HG03175 (cell line): ENCODE measurements around the gene NFKBIE.
A peak's percentile ranks its signal among the peaks of the same experiment; 100 is the strongest.
"Not testable (repeated sequence)": the region's sequence is repeated elsewhere in the genome, so short reads cannot be mapped to it uniquely, and the experiment has no call there.

Source experiments
- ATAC-seq: cut with Tn5 transposase; IDR thresholded peaks from one replicate; pipeline ENCODE4 v1.9.1; 2021; ENCODE audit warnings: mild to moderate bottlenecking, moderate library complexity; ENCODE audit not compliant: unreplicated experiment

NFKBIE gene

DNA sequence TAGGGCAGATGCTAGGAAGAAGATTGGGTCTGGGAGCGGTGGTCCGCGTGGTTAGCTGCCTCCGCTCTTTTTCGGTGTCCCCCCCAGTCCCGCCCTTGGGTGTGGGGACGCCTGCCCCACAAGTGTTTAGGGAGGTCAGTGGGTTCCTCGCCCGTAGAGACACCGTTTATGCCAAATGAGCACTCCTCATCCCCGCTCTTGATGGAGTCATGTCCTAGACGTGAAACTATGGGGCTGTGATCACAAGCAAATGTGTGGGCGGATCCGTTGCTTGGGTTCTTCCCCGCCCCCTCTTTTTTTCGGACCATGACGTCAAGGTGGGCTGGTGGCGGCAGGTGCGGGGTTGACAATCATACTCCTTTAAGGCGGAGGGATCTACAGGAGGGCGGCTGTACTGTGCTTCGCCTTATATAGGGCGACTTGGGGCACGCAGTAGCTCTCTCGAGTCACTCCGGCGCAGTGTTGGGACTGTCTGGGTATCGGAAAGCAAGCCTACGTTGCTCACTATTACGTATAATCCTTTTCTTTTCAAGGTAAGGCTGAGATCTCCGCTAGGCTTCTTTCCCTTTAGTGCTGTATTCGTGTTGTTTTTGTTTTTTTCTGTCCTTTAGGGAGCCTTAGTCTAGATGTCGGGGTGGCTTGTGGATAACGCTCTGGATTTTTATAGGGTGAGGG, 18.6 kb downstream of the NFKBIE start, which contains the start of gene HSP90AB1:
Gene HSP90AB1 (plus strand): TSS at position 439 of the 675 bp plus-strand sequence. CDS start 1,529 bp downstream, outside the sequence.
- peak; percentile 69 for ATAC-seq

DNA sequence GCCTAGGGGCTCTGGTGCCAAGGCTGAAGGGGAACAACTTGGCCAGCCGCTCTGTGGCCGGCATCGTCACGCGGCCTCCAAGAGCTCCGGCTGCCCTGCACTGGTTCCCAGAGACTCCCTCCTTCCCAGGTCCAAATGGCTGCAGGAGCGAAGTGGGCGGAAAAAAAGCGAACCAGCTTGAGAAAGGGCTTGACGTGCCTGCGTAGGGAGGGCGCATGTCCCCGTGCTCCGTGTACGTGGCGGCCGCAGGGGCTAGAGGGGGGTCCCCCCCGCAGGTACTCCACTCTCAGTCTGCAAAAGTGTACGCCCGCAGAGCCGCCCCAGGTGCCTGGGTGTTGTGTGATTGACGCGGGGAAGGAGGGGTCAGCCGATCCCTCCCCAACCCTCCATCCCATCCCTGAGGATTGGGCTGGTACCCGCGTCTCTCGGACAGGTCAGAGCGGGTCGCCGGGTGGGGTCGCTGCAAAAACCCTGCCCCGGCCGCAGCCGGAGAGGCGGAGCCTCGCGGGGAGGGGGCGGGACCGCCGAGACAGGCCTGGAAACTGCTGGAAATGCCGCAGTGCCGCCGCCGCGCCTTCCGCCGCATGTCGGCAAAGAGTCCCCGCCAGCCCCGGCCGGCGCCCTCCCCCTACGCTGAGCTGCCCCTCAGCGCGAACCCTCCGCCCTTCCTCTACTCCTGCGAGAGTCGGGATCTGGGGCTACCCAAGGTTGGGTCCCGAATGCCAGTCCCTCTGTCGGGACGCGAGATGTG, 19.3 kb downstream of the NFKBIE start:
- peak; percentile 47 for ATAC-seq

DNA sequence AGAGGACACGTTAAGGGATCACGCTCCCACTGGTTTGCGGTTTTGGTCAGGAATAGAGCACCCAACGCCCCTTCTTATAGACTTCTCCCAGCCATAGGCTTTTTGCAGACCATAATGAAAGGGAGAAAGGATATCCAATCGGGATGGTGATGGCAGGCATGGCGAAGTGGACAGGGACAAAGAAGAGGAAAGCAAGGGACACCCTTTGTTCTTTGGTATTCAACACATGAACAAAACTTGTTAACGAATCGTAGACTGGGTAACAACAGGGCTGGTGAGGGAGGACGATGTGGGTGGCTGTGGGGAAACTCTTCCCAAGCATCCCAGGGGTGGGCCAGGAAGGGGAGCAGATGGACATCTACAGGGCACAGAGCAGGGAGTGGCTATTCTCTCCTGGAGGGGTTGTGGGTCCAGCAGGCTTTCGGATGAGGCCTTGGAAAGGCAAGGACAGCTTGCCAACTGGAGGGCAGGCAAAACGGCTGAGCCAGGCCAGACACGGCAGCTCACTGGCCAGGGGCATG, 19.9 kb downstream of the NFKBIE start:
- ATAC-seq: no peak

DNA sequence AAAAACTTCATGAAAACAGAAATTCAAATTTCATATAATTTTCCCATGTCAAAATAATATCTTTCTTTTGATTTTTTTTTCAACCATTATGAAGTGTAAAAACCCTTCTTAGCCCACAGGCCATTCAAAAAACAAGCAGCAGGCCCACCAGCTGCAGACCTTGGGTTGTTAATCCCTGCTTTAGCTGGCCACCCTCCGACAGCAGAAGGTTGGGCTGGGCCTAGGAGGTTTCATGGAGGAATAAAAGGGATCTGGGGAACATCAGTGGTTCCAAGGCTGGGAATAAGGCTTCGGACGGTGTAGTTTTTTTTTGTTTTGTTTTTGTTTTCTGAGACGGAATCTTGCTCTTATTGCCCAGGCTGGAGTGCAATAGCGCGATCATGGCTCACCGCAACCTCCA, 22.0 kb downstream of the NFKBIE start:
- no peak for ATAC-seq

DNA sequence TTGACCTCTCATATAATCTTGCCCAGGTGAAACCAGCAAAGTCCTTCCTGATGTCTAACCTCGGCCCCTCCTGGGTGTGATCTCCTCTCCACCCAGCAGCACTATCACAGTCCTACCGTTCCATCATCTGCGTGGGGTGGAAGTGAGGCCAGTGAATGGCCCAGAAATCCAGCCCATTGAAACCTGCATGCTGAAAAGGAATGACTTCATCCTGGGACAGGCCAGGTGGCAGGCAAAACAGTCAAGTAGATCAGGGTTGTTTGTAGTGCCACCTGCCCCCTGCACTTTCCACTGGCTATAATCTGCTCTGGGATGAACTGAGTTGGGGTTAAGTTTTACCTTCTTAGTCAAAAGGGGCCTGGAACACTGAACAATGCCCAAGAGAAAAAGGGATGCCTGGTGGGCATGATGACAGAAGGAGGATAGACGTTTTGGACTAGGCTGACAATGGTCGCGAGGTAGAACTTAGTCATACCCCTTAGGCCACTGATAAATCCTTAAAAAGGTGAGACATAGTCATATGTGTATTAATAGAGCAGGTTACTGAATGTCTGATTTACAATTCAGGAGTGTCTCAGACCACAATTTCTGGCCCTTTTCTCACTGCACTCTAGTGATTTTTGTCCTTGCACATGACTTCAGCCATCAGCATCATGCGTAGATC, 26.5 kb downstream of the NFKBIE start:
- ATAC-seq: no peak

DNA sequence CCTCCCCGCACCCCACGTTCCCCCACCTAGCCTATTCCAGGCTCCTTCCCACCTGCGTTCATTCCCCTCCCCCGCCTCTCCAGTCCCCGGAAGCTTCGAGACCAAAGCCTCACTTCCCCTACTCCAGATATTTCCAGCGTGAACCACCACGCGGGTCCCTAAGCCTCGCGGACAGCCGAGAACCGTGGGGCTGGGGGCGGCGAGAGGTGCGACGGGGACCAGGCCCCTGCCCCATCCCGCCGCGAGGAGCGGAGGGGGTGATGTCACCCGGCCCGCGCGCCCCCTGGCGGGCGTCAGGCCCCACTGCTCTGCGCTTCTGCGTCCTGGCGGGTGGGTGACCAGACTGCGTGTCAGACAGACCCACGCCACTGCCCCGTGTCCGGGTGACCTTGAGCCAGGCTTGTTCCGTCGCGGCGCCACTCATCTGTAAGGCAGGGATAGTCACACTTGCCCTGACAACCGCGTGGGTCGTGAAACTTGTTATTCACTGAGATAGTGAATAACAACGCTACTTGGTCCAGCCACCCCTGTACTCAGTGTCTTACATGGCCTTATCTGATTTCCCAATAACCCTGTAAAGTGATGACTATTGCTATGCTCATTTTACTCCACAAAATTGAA, 27.4 kb downstream of the NFKBIE start:
- ATAC-seq: peak; percentile 87

DNA sequence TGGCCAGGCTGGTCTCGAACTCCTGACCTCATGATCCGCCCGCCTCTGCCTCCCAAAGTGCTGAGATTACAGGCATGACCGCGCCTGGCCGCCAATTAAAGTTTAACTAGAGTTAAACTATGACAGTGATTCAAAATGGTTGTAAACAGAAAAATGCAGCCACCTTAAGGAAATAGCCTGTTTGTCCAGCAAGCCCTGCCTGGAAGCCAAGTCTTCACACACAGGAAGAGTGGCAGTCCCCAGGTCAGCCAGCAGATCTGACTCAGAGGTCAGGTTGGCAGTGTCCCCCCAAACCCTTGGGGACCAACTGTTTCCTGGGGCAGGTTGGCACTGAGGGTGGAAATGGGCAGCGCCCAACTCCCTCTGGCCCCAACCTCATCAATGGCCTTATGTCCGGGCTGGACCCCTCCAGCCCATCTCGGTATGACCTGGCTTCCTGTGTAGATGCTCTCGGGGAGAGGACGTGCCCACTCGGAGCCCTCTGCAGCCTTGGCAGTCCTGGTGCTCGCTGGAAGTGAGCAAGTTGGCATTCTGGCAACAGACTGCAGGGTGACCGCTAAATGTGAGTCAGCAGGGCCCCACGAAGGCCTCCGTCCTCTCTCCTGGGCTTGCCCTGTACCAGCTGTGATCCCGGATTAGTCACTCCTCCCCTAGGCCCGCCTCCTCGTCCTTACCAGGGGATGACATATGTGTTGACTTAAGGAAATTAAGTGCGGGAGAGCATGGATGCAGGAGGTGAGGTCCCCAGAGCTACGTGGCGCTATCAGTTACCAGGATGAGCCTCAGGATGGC, 28.1 kb downstream of the NFKBIE start:
- ATAC-seq: peak; percentile 59

DNA sequence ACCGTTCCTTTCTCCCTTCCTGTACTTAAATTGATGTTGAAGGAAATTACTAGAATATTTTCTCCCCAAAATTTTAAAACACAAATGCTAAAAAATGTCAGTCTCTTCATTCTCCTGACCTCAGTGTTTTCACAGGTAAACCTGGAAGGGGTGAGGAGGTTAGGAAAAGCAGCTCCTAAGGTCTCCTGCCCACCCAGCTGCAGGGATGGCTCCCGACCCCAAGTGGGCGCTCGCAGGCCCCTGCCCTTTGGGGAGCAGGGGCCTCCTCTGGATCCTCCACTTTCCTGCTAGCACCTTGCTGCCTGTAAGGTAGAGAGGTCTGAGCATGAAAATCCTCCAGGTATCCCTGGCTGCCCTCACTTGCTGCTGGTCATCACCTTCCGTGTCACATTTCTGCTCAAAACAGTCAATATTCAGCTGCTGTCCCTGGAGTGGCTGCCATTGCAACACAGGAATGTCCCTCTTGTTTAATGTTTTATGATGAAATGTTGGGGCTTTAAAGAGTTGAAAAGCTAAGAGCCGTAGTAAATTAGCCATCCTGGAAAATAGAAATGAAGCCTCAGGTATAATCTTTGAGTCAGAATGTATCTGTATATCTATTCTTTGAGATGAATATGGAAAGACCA, 29.3 kb downstream of the NFKBIE start:
- no peak for ATAC-seq

DNA sequence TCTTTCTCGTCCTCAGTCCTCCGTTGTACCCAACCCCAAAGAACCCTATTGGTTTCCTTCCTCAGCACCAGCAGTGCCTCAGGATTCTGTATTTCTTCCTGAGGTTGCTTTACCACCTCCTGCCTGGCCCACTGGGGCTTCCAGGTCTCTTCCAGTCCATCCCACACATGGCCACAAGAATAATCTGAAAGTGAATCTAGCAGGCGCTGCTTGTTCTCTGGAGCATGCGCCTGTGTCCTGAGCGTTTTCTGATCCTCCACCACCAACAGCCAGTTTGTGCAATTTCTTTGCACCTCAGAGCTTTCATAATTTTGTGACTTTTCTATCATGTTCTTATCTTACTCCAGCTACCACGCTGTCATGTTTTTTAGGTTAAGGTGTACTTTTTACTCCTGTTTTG, 30.1 kb downstream of the NFKBIE start:
- no peak for ATAC-seq

DNA sequence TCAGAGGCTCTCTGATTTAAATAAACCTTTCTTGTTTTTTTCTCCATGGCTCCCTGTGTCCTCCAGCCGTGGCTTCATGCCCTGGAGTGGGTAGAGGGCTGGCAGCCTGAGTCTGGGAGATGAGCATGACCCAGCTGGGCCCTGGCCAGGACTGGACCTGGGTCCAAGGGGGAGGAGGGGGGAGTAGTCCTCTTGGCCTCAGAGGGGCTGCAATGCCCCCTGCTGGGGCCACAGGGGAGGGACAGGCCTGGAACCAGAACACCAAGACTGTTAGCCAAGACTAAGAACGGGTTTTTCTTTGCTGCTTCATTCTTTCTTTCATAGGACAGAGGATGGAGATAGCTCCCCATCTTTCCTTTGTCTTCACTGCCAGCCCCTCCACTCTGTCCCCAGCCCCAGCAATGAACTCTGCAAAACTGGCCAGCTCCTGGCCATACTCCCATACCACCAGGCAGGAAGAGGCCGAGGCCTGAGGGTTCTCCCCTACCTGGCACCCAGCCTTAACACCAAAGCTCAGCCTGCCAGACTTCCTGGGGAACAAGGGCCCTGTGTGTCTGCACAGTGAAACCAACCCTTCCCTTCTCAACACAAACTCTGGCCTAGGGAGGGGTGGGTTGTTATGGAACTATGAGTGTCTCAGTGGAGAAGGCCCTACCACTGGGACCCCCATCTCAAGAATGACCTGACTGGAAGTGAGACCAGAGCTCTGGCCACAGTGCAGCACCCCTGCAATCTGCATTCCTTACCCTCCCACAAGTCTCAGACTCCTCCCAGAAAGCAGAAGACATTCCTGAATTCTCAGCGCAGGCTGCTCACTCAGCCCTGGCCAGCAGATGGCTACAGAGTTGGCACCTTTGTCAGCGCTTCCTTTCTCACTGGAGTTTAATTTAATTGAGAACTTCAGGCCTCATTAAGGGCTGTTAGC, 31.0 kb downstream of the NFKBIE start:
- ATAC-seq: no peak

DNA sequence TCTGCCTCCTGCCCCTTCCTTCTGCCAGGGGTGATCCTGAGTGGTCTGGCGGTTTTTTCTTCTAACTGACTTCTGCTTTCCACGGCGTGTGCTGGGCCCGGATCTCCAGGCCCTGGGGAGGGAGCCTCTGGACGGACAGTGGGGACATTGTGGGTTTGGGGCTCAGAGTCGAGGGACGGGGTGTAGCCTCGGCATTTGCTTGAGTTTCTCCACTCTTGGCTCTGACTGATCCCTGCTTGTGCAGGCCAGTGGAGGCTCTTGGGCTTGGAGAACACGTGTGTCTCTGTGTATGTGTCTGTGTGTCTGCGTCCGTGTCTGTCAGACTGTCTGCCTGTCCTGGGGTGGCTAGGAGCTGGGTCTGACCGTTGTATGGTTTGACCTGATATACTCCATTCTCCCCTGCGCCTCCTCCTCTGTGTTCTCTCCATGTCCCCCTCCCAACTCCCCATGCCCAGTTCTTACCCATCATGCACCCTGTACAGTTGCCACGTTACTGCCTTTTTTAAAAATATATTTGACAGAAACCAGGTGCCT, 31.7 kb downstream of the NFKBIE start:
- no peak for ATAC-seq

DNA sequence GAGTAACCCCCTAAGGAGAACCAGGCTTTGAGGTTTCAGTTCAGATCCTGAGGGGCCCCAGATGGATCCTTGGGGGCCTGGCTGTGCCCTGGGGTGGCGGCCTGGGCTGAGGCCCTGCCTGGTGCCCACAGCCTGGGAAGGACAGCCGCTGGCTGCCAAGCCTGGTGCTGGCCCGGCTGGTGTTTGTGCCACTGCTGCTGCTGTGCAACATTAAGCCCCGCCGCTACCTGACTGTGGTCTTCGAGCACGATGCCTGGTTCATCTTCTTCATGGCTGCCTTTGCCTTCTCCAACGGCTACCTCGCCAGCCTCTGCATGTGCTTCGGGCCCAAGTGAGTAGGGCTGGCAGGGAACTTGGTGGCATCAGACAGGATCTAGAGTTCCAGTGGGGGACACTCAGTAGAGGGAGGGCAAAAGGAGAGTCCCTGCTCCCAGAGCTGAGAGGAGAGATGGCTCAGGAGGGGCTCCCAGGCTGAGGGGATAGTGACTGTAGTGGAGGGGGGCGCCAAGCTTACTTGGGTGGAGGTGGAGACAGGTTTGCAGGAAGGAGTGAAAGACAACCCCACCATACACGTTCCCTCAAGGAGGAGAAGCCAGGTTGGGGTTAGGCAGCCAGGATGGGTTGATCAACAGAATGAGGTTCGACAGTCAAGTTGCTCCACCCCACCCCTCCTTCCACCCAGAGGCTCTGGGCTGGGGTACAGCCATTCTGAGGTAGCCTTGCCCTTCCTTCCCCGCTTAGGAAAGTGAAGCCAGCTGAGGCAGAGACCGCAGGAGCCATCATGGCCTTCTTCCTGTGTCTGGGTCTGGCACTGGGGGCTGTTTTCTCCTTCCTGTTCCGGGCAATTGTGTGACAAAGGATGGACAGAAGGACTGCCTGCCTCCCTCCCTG, 32.4 kb downstream of the NFKBIE start:
- ATAC-seq: no peak

DNA sequence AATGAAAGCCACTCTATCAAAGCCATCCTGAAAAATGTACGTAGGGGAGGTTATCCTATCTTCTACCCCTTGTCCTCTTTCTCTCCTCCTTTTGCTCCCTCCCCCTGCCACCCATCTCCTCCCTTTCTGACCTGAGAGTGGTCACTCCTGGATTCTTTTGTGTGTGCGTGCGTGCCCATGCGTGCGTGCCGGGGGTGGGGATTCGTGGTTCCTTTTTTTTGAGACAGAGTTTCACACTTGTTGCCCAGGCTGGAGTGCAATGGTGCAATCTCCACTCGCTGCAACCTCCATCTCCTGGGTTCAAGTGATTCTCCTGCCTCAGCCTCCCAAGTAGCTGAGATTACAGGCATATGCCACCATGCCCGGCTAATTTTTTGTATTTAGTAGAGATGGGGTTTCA, 33.9 kb downstream of the NFKBIE start:
- not testable (repeated sequence) for ATAC-seq

DNA sequence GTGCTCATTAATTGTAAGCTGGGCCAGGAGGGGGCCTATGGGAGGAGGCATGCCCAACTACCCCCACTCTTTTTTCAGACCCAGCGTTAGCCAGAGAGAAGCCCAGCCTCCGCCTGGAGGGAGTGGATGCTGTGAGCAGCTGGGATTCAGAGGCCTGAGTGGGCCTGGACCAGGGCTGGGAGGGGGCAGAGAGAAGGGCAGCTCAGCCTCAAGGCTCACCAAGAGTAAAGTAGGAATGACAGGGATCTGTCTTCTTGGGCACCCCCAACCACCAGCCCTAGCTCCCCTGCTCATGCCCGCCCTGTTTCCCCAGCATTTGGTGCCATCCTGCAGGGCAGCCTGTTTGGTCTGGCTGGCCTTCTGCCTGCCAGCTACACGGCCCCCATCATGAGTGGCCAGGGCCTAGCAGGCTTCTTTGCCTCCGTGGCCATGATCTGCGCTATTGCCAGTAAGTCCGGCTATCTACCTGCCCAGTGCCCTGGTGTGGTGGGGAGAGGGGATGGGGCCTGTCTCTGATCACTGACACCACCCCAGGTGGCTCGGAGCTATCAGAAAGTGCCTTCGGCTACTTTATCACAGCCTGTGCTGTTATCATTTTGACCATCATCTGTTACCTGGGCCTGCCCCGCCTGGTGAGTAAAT, 35.2 kb downstream of the NFKBIE start:
- no peak for ATAC-seq

DNA sequence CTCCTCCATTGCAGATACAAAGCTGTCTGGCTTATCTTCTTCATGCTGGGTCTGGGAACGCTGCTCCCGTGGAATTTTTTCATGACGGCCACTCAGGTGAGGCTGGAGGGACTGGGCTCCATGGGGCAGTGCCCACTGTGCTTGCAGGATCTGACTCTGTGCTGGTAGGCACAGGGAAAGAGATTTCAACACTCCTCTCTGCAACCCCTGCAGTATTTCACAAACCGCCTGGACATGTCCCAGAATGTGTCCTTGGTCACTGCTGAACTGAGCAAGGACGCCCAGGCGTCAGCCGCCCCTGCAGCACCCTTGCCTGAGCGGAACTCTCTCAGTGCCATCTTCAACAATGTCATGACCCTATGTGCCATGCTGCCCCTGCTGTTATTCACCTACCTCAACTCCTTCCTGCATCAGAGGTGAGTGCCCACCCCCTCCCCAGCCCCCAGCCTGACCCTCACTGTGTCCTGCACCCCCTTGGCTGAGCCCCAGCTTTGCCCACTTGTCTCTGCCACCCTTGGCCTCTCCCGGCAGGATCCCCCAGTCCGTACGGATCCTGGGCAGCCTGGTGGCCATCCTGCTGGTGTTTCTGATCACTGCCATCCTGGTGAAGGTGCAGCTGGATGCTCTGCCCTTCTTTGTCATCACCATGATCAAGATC, 35.8 kb downstream of the NFKBIE start:
- no peak for ATAC-seq

DNA sequence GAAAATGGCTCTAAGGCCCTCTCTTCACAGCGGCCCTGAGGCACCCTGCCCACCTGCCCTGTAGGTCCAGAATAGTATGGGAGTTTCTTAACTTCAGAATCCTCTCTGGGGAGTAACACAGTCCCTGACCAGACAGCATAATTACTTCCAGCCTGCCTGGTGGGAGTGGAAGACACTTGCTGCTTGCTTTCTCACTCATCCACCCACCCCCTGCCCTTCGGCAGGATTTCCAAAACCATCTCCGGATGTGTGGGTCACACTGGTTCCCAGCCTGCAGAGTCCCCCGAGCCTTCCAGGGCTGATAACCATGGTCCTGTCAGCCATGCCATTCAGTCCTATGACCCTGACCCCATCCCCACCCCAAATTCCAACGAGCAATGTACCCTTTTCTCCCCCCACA, 36.5 kb downstream of the NFKBIE start:
- no peak for ATAC-seq

DNA sequence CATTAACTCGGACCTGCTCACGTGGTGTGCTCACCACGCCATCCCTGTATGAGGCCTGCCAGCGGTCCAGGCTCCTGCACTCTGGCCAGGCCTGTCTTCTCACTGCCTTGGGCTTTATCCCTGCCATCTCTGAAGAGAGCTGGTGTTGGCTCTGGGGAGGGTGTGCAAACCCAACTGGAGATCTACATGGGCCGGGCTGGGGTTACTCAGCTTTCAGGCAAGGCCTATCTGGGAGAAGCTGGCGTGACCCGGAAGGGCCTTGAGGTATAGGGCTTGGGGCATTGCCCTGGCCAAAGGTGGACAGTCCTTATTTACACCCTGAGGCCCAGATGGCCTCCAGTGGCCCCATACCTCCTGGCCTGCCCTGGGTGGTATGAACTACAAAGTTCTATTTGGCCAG, 36.9 kb downstream of the NFKBIE start:
- ATAC-seq: no peak
